GM06990 (cell line): ENCODE measurements around the gene STK17B.

ENCODE experiments used
- DNase-seq: peaks from one replicate; pipeline ENCODE4 v3.0.0-alpha.2; 2011; ENCODE audit not compliant: insufficient read length; ENCODE audit errors: extremely low read depth
- H3K27me3 ChIP-seq: replicated peaks from 2 replicates; pipeline ENCODE4 v1.6.0; 2011; ENCODE audit warnings: low read length; ENCODE audit not compliant: control insufficient read depth, insufficient read depth
- H3K36me3 ChIP-seq: 2 replicates; pipeline ENCODE4 v1.5.1; 2011; ENCODE audit warnings: low read length; ENCODE audit not compliant: control insufficient read depth, insufficient read depth
- H3K4me3 ChIP-seq: replicated peaks from 2 replicates; pipeline ENCODE4 v1.5.1; 2011; ENCODE audit warnings: low read depth, mild to moderate bottlenecking, control low read depth, low read length
- CTCF ChIP-seq: IDR thresholded peaks from 2 replicates; pipeline ENCODE4 v1.5.1; 2011; ENCODE audit warnings: low read length, control low read depth, mild to moderate bottlenecking, inconsistent platforms; ENCODE audit not compliant: insufficient read depth, poor library complexity, severe bottlenecking

STK17B gene

GRCh38 chr2:196123679-196124373, 47.6 kb downstream of the STK17B start:
- H3K4me3 ChIP-seq, result no peak overlapping the region
- no peak for TF ChIP-seq CTCF
- DNase-seq, result no peak
- no peaks in the 10 kb centered on the region for H3K36me3 ChIP-seq
- no peaks in the 10 kb centered on the region for H3K27me3 ChIP-seq

GRCh38 chr2:196119926-196120325, 51.5 kb downstream of the STK17B start:
- Histone ChIP-seq H3K27me3 (no peaks in the 10 kb centered on the region), H3K36me3 (no peaks in the 10 kb centered on the region), H3K4me3 (no peak overlapping the region)
- DNase-seq, result no peak
- TF ChIP-seq CTCF, result no peak

GRCh38 chr2:196117214-196117705, 54.1 kb downstream of the STK17B start:
- H3K36me3 ChIP-seq, result no peaks in the 10 kb centered on the region
- no peak for TF ChIP-seq CTCF
- no peaks in the 10 kb centered on the region for H3K27me3 ChIP-seq
- DNase-seq, result no peak
- no peak overlapping the region for H3K4me3 ChIP-seq

GRCh38 chr2:196113061-196113974, 58.1 kb downstream of the STK17B start:
- no peaks in the 10 kb centered on the region for H3K36me3 ChIP-seq
- no peak for TF ChIP-seq CTCF
- no peak overlapping the region for H3K4me3 ChIP-seq
- no peaks in the 10 kb centered on the region for H3K27me3 ChIP-seq
- no peak for DNase-seq

GRCh38 chr2:196112418-196113034, 58.9 kb downstream of the STK17B start:
- no peaks in the 10 kb centered on the region for H3K36me3 ChIP-seq
- DNase-seq, result no peak
- no peaks in the 10 kb centered on the region for H3K27me3 ChIP-seq
- H3K4me3 ChIP-seq, result no peak overlapping the region
- no peak for TF ChIP-seq CTCF
